Measurements from ENCODE around the gene AVEN. TPM values are rescaled to one million over a fixed set of nuclear protein-coding genes. Genes with fewer than 3 reads are reported as not detected.

AVEN gene
- total and polyA plus RNA-seq, 2 experiments from 2014 or later, result 7.7 to 10.3 TPM

GRCh38 chr15:33858836-33859235 is 180.2 kb downstream of the AVEN start (continued):
- no peak for TF ChIP-seq REST (IDR thresholded peaks at IDR 0.05; ENCODE audit: unreplicated experiment)
- TF ChIP-seq STAT1 (IDR thresholded peaks at IDR 0.05; ENCODE audit: unreplicated experiment), result no peak

- no peak for ATAC-seq
- DNase-seq (ENCODE audit: low spot score), result no peak
- Mint-ChIP-seq H3K36me3 (ENCODE audit: low read depth) (no peaks in the 10 kb centered on the region), H3K4me1 (peaks cover 15% of the 10 kb centered on the region), H3K27me3 (ENCODE audit: insufficient read depth, low read depth, poor library complexity) (peaks cover 6% of the 10 kb centered on the region), H3K27ac (no peak overlapping the region), H3K9me3 (no peaks in the 10 kb centered on the region), H3K4me3 (no peak overlapping the region)
- Histone ChIP-seq H3K36me3 (ENCODE audit: insufficient read depth) (no peaks in the 10 kb centered on the region), H3K27ac (ENCODE audit: low read depth) (no peak overlapping the region), H3F3A (replicated peaks; ENCODE audit: low read depth) (no peaks in the 10 kb centered on the region), H3K4me3 (no peak overlapping the region), H4K20me1 (replicated peaks; ENCODE audit: insufficient read depth) (no peaks in the 10 kb centered on the region), H3K27me3 (ENCODE audit: insufficient read depth) (no peaks in the 10 kb centered on the region), H3K79me2 (replicated peaks; ENCODE audit: insufficient read depth) (no peaks in the 10 kb centered on the region), H2AFZ (no peak overlapping the region), H3K4me1 (ENCODE audit: insufficient read depth) (peaks cover 11% of the 10 kb centered on the region; the same call in 1 of the 2 replicates), H3K9me2 (ENCODE audit: insufficient read depth) (0 out of 2 replicates have a peak, but pooled peaks cover 9% of the 10 kb centered on the region), H3K4me2 (no peak overlapping the region)
- TF ChIP-seq CREB1 (CRISPR knock-in tag; IDR thresholded peaks at IDR 0.05; ENCODE audit: low read depth), result no peak
- no peak for TF ChIP-seq ZNF114 (CRISPR knock-in tag; IDR thresholded peaks at IDR 0.05)
- TF ChIP-seq NANOG (IDR thresholded peaks at IDR 0.05; ENCODE audit: borderline replicate concordance), result no peak
- no peak for TF ChIP-seq ETS1 (IDR thresholded peaks at IDR 0.05)
- TF ChIP-seq EZH2phosphoT487 (IDR thresholded peaks at IDR 0.05; ENCODE audit: unreplicated experiment), result no peak
- no peak for TF ChIP-seq ZNF331 (CRISPR knock-in tag; IDR thresholded peaks at IDR 0.05; ENCODE audit: low read depth)
- TF ChIP-seq REST (IDR thresholded peaks at IDR 0.05; ENCODE audit: unreplicated experiment), result no peak
- TF ChIP-seq JUNB (IDR thresholded peaks at IDR 0.05; ENCODE audit: unreplicated experiment), result no peak
- no peak for TF ChIP-seq ZNF462 (CRISPR knock-in tag; IDR thresholded peaks at IDR 0.05)
These were observed 181.3 kb downstream of the AVEN start for GRCh38 chr15:33857726-33858125.

Data from GM23338 (cell line).